LNCaP clone FGC (cell line): ENCODE measurements around the gene CPT1A.
"Not testable (repeated sequence)": the region's sequence is repeated elsewhere in the genome, so short reads cannot be mapped to it uniquely, and the experiment has no call there.

Experiments used
- DNase-seq: peaks from one replicate; pipeline ENCODE4 v3.0.0-alpha.2; 2011; ENCODE audit warnings: low read depth
- H3K4me3 ChIP-seq: 2 replicates; pipeline ENCODE4 v1.5.1; 2011; ENCODE audit warnings: mild to moderate bottlenecking, low read depth, low read length, control low read depth
- TF ChIP-seq, protein P1 (sequence below): IDR thresholded peaks from 2 replicates; pipeline ENCODE4 v1.5.1; 2012; ENCODE audit warnings: mild to moderate bottlenecking; ENCODE audit not compliant: control insufficient read depth, insufficient read depth; ENCODE audit errors: extremely low read depth

Gene CPT1A

DNA sequence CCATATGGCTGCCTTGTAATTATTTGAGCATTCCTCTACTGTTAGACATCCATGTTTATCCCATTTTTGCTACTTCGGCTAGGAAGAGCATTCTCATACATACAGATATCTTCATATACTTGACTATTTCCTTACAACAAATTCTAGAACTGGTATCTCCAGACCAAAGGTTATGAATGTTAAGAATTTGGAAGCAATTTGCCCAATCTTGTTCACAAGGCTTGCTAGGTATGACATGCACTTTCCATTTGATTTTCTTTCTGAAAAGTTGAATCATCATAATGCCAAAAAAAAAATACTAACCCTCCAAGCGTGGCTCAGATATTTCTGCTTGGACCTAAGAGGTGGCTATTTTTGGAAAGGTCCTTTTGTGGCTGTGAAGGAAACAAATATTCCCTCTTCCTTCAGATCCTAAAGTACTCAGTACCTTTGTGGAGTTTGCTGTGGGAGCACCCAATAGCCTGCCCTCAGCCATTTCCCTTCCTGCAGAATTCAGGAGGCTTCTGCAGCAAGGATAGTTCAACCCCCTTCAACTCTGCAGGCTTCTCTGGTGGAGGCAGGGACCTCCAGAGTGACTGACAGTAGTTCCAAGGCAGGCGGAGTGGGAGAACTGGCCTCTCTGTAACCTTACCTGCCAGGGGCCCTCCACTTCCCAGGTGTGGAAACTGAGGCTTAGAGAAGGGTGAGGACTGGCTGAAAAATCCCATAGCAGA is 22.0 kb upstream of the CPT1A start:
- TF ChIP-seq, protein P1, sequence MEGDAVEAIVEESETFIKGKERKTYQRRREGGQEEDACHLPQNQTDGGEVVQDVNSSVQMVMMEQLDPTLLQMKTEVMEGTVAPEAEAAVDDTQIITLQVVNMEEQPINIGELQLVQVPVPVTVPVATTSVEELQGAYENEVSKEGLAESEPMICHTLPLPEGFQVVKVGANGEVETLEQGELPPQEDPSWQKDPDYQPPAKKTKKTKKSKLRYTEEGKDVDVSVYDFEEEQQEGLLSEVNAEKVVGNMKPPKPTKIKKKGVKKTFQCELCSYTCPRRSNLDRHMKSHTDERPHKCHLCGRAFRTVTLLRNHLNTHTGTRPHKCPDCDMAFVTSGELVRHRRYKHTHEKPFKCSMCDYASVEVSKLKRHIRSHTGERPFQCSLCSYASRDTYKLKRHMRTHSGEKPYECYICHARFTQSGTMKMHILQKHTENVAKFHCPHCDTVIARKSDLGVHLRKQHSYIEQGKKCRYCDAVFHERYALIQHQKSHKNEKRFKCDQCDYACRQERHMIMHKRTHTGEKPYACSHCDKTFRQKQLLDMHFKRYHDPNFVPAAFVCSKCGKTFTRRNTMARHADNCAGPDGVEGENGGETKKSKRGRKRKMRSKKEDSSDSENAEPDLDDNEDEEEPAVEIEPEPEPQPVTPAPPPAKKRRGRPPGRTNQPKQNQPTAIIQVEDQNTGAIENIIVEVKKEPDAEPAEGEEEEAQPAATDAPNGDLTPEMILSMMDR = no peak
- no peak for DNase-seq
- H3K4me3 ChIP-seq = no peak overlapping the region

DNA sequence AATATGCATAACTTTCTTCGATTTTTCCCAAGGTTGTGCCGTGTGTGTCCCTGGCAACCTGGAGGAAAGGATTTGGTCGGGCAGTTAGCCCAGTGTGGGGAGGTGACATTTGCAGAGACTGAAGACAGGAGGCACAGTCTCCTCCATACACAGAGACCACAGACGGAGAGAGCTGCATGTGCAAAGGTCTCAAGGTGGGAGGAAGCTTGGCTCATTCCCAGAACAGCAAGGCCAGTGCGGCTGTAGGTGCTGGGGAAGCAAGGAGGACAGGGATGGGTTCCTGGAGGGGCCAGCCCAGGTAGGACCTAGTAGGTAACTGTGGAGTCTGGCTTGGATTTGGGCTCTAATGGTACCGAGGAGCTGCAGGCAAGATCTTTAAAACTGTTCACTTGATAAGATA is 20.7 kb upstream of the CPT1A start:
- TF ChIP-seq, protein P1 = no peak
- DNase-seq = no peak
- H3K4me3 ChIP-seq = no peak overlapping the region

DNA sequence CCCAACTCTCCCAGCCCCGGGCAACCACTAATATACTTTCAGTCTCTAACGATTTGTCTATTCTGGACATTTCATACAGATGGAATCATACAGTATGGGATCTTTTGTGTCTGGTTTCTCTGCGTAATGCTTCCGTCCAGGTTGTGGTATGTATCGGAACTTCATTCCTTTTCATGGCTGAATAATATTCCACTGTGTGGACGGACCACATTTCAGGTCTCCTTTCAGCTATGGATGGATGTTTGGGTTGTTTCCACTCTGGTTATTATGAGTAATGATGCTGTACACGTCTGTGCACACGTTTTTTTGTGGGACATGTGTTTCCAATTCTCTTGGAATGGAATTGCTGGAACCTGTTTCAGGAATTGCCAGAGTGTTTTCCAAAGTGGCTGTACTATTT is 17.4 kb upstream of the CPT1A start:
- TF ChIP-seq, protein P1 = no peak

DNA sequence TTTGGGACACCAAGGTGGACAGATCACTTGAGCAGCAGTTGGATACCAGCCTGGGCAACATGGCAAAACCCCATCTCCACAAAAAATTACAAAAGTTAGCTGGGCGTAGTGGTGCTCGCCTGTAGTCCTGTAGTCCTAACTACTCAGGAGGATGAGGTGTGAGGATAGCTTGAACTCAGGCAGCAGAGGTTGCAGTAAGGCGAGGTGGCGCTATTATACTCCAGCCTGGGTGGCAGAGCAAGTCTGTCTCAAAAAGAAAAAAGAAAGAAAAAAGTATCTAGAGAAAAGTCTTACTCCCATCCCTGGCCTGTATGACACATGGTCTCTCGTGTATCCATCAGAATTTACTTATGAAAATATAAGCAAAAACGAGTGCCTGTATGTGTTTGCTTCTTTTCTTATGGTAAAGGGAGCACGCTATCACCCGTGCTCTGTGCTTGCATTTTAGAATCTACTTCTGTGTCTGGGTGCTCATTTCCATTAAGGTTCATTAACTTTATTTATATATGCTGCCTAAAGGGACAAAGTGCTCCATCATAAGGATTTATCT is 15.4 kb upstream of the CPT1A start:
- TF ChIP-seq, protein P1 = peak; percentile 12; the same call in 1 of the 2 replicates
- H3K4me3 ChIP-seq = no peak overlapping the region
- DNase-seq = no peak

More for the DNA sequence above, 17.4 kb upstream of the CPT1A start:
- no peak for DNase-seq
- no peak overlapping the region for H3K4me3 ChIP-seq

DNA sequence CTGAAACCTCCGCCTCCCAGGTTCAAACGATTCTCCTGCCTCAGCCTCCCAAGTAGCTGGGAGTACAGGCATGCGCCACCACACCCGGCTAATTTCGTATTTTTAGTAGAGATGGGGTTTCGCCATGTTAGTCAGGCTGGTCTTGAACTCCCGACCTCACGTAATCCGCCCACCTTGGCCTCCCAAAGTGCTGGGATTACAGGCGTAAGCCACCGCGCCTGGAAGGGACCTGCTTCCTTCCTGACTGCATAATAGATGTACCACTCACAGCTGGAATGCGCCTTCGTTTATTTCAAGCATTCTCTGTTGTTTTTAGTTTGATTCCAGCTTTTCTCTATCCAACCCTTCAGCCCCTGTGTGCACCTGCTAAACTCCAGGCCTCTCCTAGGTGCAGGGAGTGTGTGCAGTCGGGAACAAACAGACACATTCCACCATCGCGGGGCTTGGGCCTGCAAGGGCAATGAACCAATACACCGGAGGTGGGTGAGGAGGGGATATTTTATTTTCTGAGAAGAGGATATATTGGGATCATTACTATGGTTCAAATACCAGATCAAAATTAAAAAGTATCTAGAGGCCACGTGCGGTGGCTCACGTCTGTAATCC is 14.8 kb upstream of the CPT1A start:
- not testable (repeated sequence) for DNase-seq, H3K4me3 ChIP-seq

DNA sequence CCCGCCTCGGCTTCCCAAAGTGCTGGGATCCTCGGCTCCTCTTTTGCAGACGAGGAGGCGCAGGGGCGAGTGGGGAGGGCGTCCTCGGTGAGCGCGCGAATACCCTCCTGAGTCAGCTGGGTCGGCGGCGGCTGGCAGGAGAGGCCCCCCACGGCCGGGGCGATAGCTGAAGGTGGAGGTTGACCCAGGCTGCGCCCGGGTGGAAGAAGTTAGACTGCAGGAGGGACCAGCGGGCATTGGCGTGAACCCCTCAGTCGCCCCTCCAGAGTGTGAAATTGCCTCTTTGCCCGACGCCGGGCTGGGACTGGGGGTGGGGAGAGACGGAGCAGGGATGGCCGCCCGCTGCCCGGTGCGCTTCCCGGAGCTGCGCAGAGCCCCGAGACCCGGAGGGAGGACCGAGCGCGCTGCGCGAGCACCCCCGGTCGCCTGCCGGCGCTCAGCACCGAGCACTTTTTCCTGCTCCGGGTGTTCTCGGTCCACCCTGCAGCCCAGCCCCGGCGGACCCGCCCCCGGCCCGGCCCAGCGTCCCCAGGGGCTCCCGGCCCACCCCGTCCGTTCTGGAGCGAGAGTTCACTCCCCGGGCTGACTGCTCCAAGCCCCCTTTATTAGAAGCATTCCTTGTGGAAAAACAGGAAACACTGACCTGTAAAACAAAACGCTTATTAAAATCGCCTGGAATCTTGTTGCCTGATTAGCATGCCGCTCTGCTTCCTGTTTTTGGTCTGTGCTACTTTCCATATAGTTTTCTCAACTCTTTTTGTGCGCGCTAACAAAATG is 13.7 kb upstream of the CPT1A start:
- TF ChIP-seq, protein P1 = no peak
- no peak overlapping the region for H3K4me3 ChIP-seq
- DNase-seq = no peak
